ENCODE data around the gene MKNK1. TPM values are rescaled to one million over a fixed set of nuclear protein-coding genes. Genes with fewer than 3 reads are reported as not detected.

The MKNK1 gene
- total RNA-seq, 1 donor from 2014 or later, result 58.4 TPM

GRCh38 chr1:46635205-46635604, 31.1 kb upstream of the MKNK1 start:
- no peaks in the 10 kb centered on the region for H3K4me1 Mint-ChIP-seq (ENCODE audit: low read depth, unreplicated experiment)
- no peaks in the 10 kb centered on the region for H3K9me3 Mint-ChIP-seq (ENCODE audit: unreplicated experiment)
- no peak for DNase-seq
- H3K27me3 Mint-ChIP-seq (ENCODE audit: unreplicated experiment), result no peaks in the 10 kb centered on the region
- no peak overlapping the region for H3K4me3 Mint-ChIP-seq (ENCODE audit: unreplicated experiment)
- H3K36me3 Mint-ChIP-seq (ENCODE audit: unreplicated experiment), result no peaks in the 10 kb centered on the region
- no peak for TF ChIP-seq CTCF (IDR thresholded peaks at IDR 0.05; ENCODE audit: partially characterized antibody, unreplicated experiment)
- H3K27ac Mint-ChIP-seq (ENCODE audit: unreplicated experiment), result no peak overlapping the region

- Mint-ChIP-seq H3K27ac (ENCODE audit: unreplicated experiment) (no peak overlapping the region), H3K4me1 (ENCODE audit: low read depth, unreplicated experiment) (no peaks in the 10 kb centered on the region), H3K9me3 (ENCODE audit: unreplicated experiment) (no peaks in the 10 kb centered on the region), H3K4me3 (ENCODE audit: unreplicated experiment) (no peak overlapping the region), H3K36me3 (ENCODE audit: unreplicated experiment) (no peaks in the 10 kb centered on the region), H3K27me3 (ENCODE audit: unreplicated experiment) (no peaks in the 10 kb centered on the region)
- no peak for TF ChIP-seq CTCF (IDR thresholded peaks at IDR 0.05; ENCODE audit: partially characterized antibody, unreplicated experiment)
- no peak for DNase-seq
Measured at GRCh38 chr1:46630719-46631118, 26.7 kb upstream of the MKNK1 start.

GRCh38 chr1:46623743-46624644, 19.9 kb upstream of the MKNK1 start:
- TF ChIP-seq CTCF (IDR thresholded peaks at IDR 0.05; ENCODE audit: partially characterized antibody, unreplicated experiment), result no peak
- Mint-ChIP-seq H3K4me3 (ENCODE audit: unreplicated experiment) (no peak overlapping the region), H3K27ac (ENCODE audit: unreplicated experiment) (no peak overlapping the region), H3K9me3 (ENCODE audit: unreplicated experiment) (peaks cover 2% of the 10 kb centered on the region), H3K27me3 (ENCODE audit: unreplicated experiment) (peaks cover 4% of the 10 kb centered on the region), H3K36me3 (ENCODE audit: unreplicated experiment) (no peaks in the 10 kb centered on the region), H3K4me1 (ENCODE audit: low read depth, unreplicated experiment) (peaks cover 8% of the 10 kb centered on the region)
- no peak for DNase-seq

- Mint-ChIP-seq H3K4me3 (ENCODE audit: unreplicated experiment) (no peak overlapping the region), H3K27me3 (ENCODE audit: unreplicated experiment) (peaks cover 9% of the 10 kb centered on the region), H3K4me1 (ENCODE audit: low read depth, unreplicated experiment) (peaks cover 8% of the 10 kb centered on the region), H3K36me3 (ENCODE audit: unreplicated experiment) (no peaks in the 10 kb centered on the region), H3K27ac (ENCODE audit: unreplicated experiment) (no peak overlapping the region), H3K9me3 (ENCODE audit: unreplicated experiment) (peaks cover 2% of the 10 kb centered on the region)
- no peak for TF ChIP-seq CTCF (IDR thresholded peaks at IDR 0.05; ENCODE audit: partially characterized antibody, unreplicated experiment)
- DNase-seq, result no peak
Measured at GRCh38 chr1:46622344-46622743, 18.3 kb upstream of the MKNK1 start.

GRCh38 chr1:46621930-46622329, 17.9 kb upstream of the MKNK1 start:
- no peak overlapping the region for H3K4me3 Mint-ChIP-seq (ENCODE audit: unreplicated experiment)
- no peak overlapping the region for H3K27ac Mint-ChIP-seq (ENCODE audit: unreplicated experiment)
- no peak for TF ChIP-seq CTCF (IDR thresholded peaks at IDR 0.05; ENCODE audit: partially characterized antibody, unreplicated experiment)
- no peak for DNase-seq
- peaks cover 8% of the 10 kb centered on the region for H3K4me1 Mint-ChIP-seq (ENCODE audit: low read depth, unreplicated experiment)
- H3K36me3 Mint-ChIP-seq (ENCODE audit: unreplicated experiment), result no peaks in the 10 kb centered on the region
- peaks cover 4% of the 10 kb centered on the region for H3K9me3 Mint-ChIP-seq (ENCODE audit: unreplicated experiment)
- peaks cover 13% of the 10 kb centered on the region for H3K27me3 Mint-ChIP-seq (ENCODE audit: unreplicated experiment)
